NCI-H82 treated with DMSO at 0.1 percent for 48 hours (cell line): ENCODE results near the gene TPCN2.
"Not testable (repeated sequence)": the region's sequence is repeated elsewhere in the genome, so short reads cannot be mapped to it uniquely, and the experiment has no call there.

ENCODE experiments used
- DNase-seq: peaks from one replicate; lab custom pipeline; 2025; ENCODE audit not compliant: unreplicated experiment; lab: John Stamatoyannopoulos, UW

TPCN2 gene

GRCh38 chr11:69144316-69145049 is 95.8 kb downstream of the TPCN2 start:
- DNase-seq = no peak

GRCh38 chr11:69145050-69145380 is 96.3 kb downstream of the TPCN2 start:
- no peak for DNase-seq

- no peak for DNase-seq
Observed at GRCh38 chr11:69148377-69148762, 99.6 kb downstream of the TPCN2 start.

DNA sequence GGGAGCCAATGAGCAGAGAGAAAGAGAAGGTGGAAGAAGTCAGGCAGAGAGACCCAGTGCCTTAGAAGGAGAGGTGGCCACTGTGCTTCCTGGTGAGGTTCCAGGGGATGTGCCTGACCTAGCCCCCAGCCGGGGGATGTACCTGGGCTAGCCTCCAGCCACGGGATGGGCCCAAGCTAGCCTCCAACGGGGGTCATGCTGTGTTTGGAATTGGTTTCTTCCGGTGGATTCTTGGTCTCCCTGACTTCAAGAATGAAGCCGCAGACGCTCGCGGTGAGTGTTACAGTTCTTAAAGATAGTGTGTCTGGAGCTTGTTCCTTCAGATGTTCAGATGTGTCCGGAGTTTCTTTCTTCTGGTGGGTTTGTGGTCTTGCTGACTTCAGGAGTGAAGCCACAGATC is 100.1 kb downstream of the TPCN2 start:
- no peak for DNase-seq

- DNase-seq = not testable (repeated sequence)
Observed at GRCh38 chr11:69149338-69150045, 100.8 kb downstream of the TPCN2 start.

DNA sequence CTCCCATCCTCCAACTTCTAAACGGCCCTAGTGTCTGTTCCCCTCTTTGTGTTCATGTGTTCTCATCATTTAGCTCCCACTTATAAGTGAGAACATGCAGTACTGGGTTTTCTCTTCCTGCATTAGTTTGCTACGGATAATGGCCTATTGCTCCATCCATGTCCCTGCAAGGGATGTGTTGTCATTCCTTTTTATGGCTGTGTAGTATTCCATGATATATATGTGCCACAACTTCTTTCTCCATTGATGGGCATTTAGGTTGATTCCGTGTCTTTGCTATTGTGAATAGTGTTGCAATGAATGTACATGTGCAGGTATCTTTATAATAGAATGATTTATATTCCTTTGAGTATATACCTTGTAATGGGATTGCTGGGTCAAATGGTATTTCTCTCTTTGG is 101.4 kb downstream of the TPCN2 start:
- DNase-seq = no peak

DNA sequence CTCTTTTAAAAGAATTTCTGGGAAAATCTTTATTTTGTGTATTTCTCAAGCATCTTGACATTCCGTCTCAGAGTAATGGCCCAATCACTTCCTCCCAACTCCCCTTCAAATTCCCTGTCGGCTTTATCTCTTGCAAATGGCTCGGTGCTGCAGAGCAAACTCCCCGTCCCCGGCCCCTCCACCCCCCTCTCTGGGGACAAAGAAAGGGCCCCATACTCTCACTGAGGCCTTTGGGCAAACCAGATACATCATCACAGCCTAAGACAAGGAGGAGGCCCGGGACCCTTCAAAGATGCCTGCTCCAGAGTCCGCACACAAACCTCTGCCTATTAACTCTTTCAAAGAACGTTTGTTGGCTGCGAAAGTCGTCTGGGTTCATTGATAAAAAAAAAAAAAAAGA is 103.1 kb downstream of the TPCN2 start:
- DNase-seq = no peak

- no peak for DNase-seq
Observed at GRCh38 chr11:69152733-69153421, 104.1 kb downstream of the TPCN2 start.

DNA sequence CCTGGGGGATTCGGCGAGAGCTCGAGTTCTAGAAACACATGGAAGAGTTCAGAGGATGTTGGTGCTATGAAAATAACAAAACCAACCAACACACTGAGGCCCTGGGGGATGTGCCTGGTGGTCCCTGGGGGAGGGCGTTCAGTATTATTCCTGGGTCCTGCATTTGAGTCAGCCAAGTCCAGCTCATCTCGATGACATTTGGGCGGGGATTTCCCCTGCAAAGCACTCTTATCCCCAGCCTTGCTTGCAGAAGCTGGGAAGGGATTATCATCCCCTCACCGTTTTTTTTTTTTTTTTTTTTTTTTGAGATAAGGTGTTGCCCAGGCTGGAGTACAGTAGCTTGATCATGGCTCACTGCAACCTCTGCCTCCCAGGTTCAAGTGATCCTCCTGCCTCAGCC is 104.9 kb downstream of the TPCN2 start:
- DNase-seq = no peak

DNA sequence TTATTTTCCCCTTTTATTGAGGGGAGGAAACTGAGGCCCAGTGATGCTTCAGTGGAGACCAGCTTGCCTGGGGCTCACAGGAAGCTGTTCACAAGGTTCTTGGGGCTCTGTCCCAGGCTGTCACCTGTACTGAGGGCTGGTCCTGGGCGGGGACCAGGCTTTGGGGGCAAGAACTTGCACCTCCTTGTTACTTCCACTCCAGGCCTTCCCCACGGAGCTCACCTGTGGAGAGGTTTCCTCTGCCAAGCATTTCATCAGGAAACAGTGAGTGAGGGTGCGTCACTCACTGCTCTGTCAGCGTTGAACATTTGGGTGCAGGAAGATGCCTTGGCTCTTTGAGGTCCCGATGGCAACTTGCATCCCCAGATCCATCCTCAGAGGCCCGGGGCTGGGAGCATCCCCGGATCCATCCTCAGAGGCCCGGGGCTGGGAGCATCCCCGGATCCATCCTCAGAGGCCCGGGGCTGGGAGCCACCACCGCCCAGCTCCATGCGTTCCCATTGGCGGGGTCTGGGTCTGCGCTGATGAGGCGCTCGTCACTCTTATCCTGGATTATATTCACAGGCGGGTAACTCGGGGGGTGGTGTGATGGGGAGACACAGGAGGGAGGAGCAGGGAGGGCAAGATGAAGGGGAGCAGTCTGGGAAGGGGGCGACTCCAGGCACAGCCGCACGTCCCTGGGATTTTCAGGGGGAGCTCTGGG is 105.6 kb downstream of the TPCN2 start:
- DNase-seq = no peak

- no peak for DNase-seq
Observed at GRCh38 chr11:69154938-69155301, 106.2 kb downstream of the TPCN2 start.

GRCh38 chr11:69155302-69156234 is 106.8 kb downstream of the TPCN2 start, which contains the start of gene SMIM38:
Gene SMIM38 (plus strand): TSS chr11:69155935. CDS start chr11:69157847, 1,912 bp downstream.
- no peak for DNase-seq

- no peak for DNase-seq
Observed at GRCh38 chr11:69156235-69156639, 107.5 kb downstream of the TPCN2 start.

DNA sequence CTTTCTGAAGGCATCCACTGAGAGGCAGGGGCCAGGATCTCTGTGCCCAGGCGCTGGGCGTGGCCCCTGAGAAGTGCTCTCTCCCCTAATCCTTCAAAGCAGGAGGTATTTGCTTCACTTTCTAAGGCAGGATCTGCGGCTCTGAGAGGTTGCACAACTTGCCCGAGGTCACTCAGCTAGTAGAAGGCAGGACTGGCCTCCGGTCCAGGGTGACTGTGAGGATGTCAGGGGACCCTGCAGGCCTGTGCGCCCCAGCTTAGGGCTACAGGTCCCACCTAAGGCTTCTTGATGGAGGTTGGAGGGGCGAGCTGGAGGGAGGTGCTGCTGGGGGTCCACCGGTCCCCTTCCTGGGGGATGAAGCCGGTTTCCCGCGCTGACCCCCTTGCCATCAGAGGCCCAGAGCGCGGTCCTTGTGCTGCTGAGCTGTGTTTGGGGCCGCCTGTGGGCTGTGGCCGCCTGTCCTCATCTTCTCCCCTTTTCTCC is 108.0 kb downstream of the TPCN2 start:
- DNase-seq = no peak

DNA sequence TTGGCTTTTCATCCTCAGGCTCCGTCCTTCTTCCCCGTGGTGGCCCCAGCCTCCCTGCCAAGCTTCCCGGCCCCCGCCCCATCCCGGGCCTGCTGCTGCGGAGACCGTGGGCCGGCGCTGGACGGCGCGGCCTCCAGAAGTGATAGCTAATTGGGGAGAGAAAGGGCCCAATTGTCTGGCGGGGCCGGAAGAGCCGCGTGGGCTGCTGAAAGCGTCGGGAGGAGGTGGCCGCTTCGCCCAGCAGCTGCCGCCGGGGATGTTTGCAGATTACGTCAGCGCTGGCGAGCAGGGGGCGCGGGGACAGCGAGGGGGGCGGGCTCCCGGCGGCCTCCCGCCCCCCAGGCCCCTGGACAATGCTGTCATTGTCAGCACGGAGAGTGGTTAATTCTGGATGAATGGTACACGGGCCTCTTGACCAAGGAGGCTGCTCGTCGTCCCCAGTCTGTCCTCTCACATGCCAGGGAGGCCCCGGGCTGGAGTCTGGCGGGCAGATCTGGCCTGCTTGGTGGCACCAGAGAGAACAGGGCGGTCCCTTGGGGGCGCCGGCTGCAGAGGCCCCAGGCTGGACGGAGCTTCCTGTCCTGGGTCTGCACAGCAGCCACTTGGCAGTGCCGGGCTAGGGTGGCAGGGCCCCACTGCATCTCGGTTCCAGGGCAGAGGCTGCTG is 108.6 kb downstream of the TPCN2 start:
- no peak for DNase-seq

- no peak for DNase-seq
Observed at GRCh38 chr11:69157822-69158231, 109.1 kb downstream of the TPCN2 start.

DNA sequence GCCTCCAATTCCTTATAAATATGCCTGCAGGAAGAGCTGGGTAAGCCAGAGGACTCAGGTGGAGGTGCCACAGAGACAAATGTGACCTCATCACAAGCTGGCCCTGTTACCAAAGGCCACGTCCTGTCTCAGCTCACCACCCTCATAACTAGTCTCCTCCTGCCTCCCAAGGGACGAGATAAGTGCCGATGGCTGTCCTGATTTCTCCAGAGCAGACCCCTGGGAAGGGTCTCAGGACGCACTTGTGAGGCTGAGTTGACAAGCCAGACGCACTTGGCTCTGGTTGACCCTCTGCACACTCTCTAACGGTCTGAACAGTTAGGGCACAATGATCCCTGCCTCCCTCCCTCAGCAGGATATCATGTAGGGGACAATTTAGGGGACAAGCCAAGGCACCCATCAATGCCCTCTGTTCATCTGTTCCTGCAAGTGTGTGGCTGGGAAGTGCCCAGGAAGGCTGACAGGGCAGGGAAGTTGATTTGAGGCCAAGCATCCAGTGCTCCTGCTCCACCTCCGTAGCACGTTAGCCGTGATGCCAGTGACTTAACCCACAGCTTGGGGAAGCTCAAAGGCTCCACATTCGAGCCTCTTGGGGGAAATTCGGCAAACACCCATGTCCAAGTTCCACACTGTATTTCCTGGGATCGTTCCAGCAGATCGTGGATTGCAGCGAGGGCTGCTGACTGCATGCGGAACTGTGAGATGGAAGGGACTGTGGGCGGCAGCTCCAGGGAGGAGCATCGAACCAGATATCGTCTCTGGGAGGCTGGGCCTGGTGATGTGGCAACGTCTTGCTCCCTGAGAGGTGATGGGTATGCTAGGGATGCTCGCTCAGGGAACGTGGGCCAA is 109.8 kb downstream of the TPCN2 start:
- no peak for DNase-seq

DNA sequence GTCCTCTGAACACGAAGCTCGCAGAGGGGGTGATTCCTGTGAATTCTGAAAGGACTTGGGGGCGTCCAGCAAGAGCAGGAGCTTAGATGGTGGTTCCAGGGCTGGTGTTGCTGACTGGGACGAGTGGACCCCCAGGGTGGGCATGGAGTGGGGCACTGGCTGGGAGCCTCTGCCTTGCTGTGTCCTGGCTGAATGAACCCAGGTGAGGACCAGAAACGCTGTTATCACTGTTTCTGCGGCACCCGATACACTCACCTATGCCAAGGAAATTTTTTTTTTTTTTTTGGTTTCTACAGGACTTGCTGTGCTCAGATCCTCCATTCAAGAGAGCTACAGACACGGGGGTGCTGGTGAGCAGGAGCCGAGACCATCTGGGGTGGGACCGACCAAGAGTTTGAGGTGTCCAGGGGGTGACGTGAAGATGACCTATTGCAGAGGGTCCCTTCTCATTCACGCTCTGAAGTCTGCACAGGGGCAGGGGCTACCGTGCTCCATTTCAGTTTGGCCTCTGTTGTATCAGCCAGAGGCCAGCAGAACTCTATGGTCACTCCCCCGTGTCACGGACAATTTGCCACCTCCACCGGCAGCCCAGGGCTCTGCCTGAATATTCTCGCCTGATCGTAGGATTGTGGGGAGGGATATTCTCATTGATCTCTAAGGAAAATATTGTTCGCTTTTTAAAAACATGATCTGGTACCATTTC is 110.6 kb downstream of the TPCN2 start:
- no peak for DNase-seq
